SIG-M5 treated with dmso at 0.1 percent for 504 hours (cell line): ENCODE measurements around the gene SNX25.
"Not testable (repeated sequence)": the region's sequence is repeated elsewhere in the genome, so short reads cannot be mapped to it uniquely, and the experiment has no call there.

Experiments
- DNase-seq: peaks from one replicate; lab custom pipeline; 2025; ENCODE audit not compliant: unreplicated experiment; lab: John Stamatoyannopoulos, UW

SNX25 gene

DNA sequence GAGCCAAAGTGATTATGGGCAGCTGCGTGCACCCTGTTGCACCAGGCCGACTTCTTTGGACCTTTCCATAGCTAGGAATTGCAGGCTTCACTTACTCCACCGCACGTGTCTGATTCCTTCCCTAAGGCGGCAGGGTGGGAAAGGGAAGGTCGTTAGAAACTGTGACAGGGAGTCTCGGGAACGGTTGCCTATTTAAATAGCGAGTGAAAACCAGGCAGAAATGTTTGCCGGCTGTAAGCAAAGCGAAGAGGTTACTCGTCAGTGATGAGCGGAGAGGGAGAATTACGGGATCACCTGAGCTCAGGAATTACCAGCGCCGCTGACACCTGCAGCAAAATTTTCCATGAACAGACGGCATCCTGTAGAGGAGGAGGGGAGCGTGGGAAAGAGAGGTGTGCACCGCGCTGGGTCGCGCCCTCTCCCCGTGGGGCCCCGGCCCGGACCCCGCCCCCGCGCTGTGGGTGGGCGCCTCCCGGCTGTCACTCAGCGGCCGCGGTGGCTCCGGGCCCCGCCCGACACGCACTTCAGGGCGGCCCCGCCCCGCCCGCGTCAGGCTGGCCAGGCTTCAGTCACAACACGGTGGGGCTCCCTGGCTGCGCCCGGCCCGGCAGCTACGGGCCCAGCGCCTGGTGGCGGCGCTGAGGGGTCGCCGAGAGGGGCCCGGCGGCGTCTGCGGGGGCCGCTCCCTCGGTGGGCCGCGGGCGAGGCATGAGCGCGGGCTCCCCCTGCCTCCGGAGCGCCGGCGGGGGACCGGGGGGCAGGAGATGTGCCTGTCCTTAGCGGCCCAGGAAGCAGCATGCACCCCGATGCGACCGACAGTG is at the start of gene SNX25:
Gene SNX25, plus strand, starts transcription at position 568 of the 821 bp plus-strand sequence. Its CDS starts 229 bp downstream, at position 797.
- DNase-seq: peak; percentile 52

DNA sequence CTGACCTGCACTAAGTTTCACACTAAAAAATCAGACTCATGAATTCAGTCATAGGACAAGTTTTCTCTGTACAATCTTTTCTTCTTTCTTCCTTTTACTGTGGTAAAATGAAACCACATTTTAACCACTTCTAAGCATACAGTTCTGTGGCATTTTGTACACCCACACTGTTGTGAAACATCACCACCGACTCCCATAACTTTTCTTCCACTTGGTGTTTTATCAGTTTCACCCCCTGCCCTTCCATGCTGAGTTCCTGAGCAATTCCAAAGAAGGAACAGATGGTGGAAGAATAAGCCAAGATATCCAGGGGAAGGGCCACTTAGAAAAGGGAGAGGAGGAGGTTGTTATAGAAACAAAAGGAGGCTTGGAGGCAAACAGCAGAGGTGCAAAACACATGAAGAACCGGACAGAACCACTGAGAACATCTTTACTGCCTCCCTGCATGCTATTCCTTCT is 43.8 kb upstream of the SNX25 start:
- DNase-seq: peak; percentile 56

DNA sequence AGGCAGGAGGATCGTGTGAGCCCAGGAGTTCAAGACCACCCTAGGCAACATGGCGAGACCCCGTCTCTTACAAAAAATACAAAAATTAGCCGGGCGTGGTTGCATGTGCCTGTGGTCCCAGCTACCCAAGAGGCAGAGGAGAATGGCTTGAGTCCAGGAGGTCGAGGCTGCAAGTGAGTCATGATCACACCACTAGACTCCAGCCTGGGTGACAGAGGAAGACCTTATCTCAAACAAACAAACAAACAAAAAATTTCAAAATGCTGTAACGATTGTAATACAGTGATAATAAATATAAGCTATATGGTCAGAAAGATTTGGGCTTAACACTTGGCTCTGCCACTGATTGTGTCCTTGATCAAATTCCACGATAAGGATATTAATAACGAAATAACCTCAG is 42.2 kb upstream of the SNX25 start:
- no peak for DNase-seq

DNA sequence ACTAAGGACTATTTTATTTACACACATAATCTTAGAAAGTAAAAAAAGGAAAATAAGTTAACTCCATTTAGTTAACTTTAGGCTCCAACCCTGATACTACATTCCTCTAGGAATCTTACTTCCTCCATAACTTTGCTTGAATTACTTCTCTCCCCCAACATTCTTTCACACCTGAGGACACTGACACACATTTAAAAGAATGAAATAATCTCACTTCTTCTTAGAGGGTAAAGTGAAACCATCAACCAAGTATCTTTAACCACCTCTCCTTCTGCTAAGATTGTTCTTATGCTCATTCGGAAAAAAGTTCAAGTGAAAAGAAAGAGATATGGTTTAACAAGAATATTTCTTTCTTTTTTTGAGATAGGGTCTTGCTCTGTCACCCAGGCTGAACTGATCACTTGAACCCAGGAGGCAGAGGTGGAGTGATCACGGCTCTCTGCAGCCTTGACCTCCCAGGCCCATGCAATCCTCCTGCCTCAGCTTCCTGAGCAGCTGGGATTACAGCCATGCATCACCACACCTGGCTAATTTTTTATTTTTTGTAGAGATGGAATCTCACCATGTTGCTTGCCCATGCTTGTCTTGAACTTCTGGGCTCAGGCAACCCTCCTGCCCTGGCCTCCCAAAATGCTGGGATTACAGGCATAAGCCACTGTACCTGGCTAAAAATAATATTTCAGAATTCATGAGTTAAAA is 37.9 kb upstream of the SNX25 start:
- no peak for DNase-seq

DNA sequence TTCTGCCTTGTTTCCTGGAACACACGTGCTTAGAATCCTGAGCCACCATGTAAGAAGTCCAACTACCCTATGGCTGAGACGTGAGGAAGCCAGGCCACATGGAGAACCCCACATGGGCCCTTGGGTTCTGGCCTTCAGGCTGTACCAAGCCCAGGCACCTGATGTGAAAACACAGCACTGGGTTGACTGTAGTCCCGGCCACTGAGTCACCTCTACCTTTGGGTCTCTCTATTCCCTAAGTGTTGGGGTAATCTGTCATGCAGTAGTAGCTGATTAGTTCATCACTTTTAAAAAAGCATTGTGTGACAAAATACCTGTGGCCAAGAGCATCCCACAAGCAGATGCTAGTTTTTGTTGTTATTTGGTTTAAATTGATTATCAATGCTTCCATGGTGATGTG is 29.9 kb upstream of the SNX25 start:
- DNase-seq: no peak

DNA sequence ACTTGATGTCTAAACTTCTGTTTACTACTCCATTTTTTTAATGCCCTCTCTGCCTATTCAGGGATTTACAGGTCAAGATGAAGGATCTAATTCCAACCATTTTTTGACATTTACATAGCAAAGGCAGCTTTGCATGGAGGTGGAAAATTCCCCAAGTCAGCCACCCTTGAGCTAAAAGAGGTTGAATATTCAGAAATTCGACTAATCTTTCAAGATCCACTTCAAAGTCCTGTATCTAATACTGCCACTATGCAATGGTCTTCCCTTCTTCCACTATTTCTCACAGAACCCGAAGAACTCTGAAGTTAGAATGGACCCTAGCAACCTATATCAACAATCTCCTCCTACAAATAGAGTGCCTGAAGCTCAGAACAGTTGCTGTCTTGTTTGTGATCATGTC is 27.2 kb upstream of the SNX25 start:
- no peak for DNase-seq

DNA sequence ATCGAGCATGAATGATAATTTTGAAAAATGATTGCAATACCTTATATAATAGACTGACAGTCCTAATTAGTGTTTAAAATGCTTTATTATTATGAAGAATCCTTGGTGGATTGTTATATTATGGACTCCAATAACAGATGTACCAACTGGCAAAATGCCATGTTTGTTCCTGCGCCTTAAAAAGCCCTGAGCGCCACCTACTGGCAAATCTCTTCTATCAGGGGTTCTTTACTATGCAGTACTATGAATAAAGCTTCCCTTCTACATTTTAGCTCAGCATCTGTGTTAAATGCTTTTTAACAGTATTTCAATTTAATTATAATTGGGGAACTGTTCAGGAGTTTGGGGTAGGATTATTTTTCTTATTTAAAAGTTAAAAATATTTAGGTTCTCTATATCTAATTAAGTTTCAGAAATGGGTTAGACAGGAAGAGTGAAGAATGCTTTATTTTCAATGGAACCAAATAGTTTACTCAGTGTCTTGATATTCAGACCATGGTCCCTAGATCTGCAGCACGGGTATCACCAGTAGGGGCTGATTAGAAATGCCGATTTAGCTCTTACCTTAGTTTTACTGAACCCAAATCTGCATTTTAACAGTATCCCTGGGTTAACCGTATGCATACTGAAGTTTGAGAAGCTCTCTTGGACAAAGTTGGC is 25.6 kb upstream of the SNX25 start:
- peak; percentile 75 for DNase-seq

DNA sequence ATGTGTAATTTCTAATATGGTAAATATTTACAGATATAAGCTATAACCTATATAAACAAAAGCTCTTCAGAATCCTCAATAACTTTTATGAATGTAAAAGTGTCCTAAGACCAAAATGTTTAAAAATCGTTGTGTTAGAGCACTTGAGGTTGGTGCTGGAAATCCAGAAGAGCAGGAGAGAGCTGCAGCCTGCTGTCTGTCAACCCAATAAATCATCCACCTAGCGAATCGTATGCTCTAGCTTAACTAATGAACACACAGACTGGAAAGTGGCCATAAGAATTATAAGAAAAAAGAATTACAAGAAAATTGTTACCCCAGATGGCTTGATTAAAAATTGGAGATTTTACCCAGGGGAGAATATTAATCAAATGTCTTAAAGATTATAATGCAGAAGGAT is 22.6 kb upstream of the SNX25 start:
- no peak for DNase-seq

DNA sequence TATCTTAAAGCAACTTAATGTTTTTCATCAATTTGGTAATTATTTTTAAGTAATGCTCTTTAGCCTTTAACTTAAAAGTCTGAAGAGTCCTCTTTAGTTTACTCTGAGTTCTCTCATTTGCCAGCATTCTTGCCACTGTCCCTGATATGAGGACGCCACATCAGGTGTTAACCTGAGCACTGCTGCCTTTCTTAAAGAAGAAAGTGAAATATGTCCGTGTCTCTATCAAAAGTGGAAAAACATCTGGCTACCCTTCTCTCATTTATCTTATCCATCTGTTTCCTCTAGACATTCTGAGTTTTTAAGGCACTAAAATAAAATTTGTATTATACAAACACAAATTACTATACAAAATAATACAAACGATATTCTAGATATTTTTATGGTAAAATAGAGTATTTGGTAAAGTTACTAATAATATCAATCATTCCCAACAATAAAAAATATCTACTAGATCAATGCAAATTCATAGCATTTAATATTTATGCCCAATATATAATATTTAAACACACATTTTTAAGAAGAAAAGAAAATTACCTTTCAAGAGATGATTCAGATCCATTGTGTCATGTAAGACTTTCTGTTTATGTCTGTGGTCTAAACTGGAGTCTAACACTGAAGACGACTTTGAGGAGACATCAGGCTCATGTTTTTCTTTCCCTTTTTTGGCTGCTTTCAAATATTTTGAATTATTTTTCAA is 19.6 kb upstream of the SNX25 start:
- no peak for DNase-seq

DNA sequence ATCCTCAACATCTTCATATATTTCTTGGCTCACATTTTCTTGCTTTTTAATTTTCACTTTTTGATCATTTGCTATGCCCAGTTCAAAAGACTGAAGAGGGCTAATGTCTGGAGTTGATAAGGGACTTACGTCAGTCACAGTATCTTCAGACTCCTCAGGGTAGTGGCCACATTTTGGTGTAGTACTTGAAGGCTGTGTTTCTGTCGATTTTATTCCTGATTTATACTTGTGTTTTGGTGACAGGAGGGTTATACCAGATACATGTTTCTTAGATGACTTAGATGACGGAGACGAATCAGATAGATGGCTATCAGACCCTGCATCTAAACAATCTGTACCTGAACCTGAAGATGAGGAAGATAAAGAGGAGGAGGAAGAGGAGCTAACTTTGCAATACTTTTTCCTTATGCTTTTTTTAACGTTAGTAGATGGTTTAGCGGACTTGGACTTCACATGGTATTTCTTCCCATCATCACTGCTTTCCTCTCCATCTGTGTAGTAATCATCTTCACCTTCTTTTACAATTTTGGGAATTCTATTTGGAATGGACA is 19.0 kb upstream of the SNX25 start:
- no peak for DNase-seq

DNA sequence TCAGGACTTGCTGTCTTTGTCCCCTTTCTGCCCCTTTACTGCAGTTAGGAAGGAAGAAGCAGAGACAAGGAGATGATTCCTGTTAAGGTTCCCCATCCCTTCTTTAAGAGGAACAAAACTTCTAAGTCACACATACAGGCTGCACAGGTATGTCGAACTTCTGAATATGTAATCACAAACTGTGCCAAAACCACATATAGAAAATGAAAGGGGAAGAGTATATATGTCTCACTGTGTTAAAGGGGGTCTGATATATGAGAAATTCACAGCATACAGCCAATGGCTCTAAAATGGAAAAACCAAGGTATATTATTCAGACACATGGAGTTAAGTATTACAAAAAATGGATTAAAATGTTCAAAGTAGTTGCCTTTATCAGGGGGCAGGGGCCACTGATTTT is 17.3 kb upstream of the SNX25 start:
- no peak for DNase-seq

DNA sequence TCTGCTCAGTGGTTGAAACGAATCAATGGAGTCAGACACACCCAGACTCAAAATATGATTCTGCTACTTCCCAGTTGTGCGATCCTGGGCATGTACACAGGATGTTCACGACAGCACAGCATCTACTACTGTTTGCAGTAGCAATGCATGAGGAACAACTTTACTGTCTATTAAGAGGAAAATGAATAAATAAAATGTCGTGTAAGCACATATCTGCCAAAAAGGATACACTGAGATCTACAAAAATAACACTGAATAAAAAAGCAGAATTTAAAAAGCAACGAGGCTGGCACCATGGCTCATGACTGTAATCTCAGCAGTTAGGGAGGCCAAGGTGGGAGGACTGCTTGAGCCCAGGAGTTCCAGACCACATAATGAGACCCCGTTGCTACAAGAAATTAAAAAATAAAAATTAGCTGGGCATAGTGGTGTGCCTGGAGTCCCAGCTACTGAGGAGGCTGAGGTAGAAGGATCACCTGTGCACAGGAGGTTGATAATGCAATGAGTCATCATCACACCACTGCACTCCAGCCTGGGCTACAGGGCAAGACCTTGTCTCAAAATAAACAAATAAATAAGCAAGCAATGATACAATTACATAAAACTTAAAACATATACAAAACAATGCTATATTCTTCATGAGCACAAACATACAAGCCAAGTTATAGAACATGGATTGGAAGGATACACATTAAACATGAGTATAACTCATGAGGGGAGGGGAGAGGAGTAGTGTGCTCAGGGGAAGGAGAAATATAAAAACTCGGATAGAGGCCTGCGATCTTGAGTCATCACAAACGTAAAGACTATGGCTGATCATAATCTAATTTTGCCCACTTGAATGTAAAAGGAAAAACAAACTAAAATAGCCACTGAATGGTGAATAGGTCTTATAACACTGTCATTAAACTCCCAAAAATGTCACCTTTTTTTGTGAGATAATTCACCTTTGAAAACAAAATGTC is 14.2 kb upstream of the SNX25 start:
- no peak for DNase-seq

DNA sequence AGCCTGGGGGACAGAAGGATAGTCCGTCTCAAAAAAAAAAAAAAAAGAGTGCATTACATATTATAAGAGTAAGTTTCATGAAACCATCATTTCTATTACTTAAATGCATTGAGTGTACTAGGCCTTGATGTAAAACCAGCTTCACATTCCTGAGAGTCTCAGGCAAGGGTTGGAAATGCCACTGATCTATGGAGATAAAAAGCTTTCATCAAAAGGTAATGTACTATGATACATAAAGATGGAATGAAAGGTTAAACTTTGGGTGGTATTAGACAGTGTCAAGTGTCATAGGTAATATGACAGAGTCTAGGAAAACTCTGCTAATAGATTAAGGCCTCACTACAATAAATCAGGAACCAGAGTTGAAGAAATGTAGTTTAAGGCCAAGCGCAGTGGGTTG is 13.0 kb upstream of the SNX25 start:
- DNase-seq: no peak

DNA sequence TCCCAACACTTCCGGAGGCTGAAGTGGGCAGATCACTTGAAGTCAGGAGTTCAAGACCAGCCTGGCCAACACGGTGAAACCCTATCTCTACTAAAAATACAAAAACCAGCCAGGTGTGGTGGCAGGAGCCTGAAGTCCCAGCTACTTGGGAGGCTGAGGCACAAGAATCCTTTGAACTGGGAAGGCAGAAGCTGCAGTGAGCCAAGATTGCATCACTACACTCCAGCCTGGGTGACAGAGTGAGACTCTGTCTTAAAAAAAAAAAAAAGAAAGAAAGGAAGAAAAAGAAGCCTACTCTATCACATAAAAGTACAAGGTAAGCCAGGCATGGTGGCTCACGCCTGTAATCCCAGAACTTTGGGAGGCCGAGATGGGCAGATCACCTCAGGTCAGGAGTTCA is 11.2 kb upstream of the SNX25 start:
- DNase-seq: not testable (repeated sequence)

DNA sequence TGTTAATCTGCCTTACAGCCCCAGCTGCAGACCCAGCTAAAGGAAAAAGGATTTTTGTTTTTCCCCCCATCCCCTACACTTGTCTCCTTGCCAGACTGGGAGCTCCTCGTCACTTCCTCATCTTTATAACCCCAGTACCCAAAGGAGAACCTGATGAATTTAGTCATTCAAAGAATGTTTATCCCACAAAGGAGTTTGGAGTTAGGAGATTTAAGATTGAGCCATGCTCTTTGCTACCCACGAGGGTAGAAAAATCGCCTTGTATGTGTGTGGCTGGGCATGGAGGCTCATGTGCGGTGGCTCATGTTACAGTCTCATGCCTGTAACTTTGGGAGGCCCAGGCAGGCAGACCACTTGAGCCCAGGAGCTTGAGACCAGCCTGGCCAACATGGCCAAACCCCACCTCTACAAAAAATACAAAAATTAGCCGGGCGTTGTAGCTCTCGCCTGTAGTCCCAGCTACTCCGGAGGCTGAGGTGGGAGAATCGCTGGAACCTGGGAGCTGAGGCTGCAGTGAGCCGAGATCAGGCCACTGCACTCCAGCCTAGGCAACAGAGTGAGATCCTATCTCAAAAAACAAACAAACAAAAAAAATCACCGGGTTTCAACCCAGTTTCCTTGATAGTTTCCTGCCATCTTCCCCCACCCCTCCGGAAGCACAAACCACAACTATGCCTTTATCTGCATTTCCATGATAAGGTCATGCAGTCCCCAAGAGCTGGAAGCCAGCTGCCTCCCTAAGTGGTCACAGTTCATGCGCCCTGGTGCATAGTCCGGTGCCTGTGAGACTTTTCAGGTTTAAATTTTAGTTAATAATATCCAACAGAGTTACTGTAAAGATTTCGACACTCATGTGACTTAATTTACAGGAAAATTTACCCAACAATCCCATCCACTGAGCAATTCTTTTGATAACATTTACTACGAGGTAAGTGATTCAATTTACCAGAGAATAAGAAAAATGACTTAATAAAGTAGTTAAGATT is 7.1 kb upstream of the SNX25 start:
- no peak for DNase-seq

DNA sequence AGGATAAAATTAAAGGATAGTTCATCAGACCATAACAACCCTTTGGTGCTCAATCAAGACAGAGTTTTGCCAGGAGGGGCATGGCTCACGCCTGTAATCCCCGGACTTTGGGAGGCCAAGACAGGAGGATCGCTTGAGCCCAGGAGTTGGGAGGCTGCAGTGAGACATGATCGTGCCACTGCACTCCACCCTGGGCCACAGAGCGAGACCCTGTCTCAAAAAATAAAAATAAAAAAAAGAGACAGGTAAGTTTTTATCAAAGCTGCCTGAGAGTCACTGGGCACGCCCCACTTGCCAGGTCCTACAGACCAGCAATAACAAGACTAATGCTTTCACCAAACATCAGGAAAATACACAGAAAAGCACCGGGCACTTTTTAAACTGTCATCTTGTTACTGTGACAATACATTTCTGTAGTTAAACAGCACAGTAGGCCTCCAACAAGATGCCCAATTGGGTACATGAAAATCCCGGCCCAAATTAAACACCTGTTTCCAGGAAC is 6.4 kb upstream of the SNX25 start:
- DNase-seq: no peak

DNA sequence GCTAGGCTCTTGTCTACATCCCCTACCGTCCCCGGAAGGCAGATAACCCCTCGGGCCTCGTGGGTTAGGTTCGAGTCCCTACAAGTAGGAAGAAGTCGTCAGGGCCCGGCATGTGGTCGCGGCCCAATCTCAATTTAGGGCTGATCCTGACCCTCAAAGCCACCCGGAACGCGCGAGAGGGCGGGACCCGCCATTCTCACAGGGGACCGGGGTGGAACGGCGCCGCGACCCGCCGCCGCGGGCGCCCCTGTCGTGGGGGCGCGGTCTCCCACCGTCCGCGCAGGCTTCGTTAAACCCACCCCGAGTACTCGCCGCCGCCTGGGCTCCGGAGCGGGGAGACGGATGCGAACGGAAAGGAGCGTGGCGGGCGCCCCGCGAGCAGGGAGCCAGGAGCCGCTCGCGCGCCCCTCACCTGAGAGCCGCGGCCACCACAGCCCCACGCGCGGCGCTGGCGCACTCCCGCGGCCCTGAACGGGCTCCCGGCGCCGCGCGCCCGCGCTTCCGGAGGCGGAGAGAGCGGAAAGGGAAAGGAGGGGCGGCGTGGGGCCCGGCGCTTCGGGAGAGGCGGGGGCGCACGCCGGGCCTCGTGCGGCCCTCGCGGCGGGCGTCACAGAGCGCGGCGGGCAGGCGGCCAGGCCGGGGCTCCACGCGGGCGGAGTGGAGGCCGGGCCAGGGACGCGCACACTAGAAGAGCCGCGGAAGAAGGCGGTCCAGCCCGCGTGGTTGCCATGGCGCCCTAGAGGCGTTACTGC is 5.7 kb upstream of the SNX25 start, which contains the start of gene CFAP97:
Gene CFAP97, minus strand, starts transcription at position 515 of the 752 bp plus-strand sequence. CDS start 12,804 bp downstream, outside the sequence.
- peak; percentile 64 for DNase-seq
